ENCODE results near the gene PAN2. TPM values are rescaled to one million over a fixed set of nuclear protein-coding genes. Genes with fewer than 3 reads are reported as not detected.

Gene PAN2
- total RNA-seq, 1 donor from 2014 or later, result 20.5 TPM

Other genes starting within 250 kb of the PAN2 start
- 168 and 172 TPM in 2 replicates for gene PA2G4, start 229.4 kb downstream of the PAN2 start, total RNA-seq
- gene RPL41, start 217.4 kb downstream of the PAN2 start, total RNA-seq, result 3,411 and 3,733 TPM in 2 replicates
- gene ZC3H10, start 215.7 kb downstream of the PAN2 start, total RNA-seq, result 3.5 and 4.5 TPM in 2 replicates
- gene ESYT1, start 205.7 kb downstream of the PAN2 start, total RNA-seq, result 253 and 304 TPM in 2 replicates
- 27.4 and 33.5 TPM in 2 replicates for gene MYL6B, start 181.4 kb downstream of the PAN2 start, total RNA-seq
- gene MYL6, start 175.6 kb downstream of the PAN2 start, total RNA-seq, result 590 and 1,212 TPM in 2 replicates
- gene SMARCC2, start 144.5 kb downstream of the PAN2 start, total RNA-seq, result 14.0 and 20.4 TPM in 2 replicates
- gene RNF41, start 112.1 kb downstream of the PAN2 start, total RNA-seq, result 102 and 158 TPM in 2 replicates
- gene NABP2, start 109.7 kb downstream of the PAN2 start, total RNA-seq, result 25.3 and 40.5 TPM in 2 replicates
- 0.13 and 0.26 TPM in 2 replicates for gene SLC39A5, start 103.9 kb downstream of the PAN2 start, total RNA-seq
- gene ANKRD52, start 75.6 kb downstream of the PAN2 start, total RNA-seq, result 6.8 and 11.3 TPM in 2 replicates
- 2.7 and 5.3 TPM in 2 replicates for gene COQ10A, start 67.1 kb downstream of the PAN2 start, total RNA-seq
- 64.8 and 89.4 TPM in 2 replicates for gene CS, start 33.7 kb downstream of the PAN2 start, total RNA-seq
- gene CNPY2, start 18.0 kb downstream of the PAN2 start, total RNA-seq, result 59.9 and 91.1 TPM in 2 replicates
- gene IL23A, start 4.9 kb upstream of the PAN2 start, total RNA-seq, result 0.13 TPM in 1 of 2 replicates, not detected in the other
- 47.5 and 47.9 TPM in 2 replicates for gene STAT2, start 26.1 kb upstream of the PAN2 start, total RNA-seq
- not detected in 2 replicates for gene APOF, start 28.9 kb upstream of the PAN2 start, total RNA-seq
- gene TIMELESS, start 115.4 kb upstream of the PAN2 start, total RNA-seq, result 3.4 and 3.6 TPM in 2 replicates
- 0.26 TPM in 1 of 2 replicates, not detected in the other for gene MIP, start 120.7 kb upstream of the PAN2 start, total RNA-seq
- 1.1 and 1.3 TPM in 2 replicates for gene SPRYD4, start 134.6 kb upstream of the PAN2 start, total RNA-seq
- gene GLS2, start 154.2 kb upstream of the PAN2 start, total RNA-seq, result 5.2 and 6.1 TPM in 2 replicates
- 9.2 and 11.0 TPM in 2 replicates for gene RBMS2, start 187.8 kb upstream of the PAN2 start, total RNA-seq

Measured in bronchial epithelial cell (primary cell).